Testis (tissue), 3 donors: ENCODE measurements around the gene MSI2. TPM values are rescaled to one million over a fixed set of nuclear protein-coding genes. Genes with fewer than 3 reads are reported as not detected.

ENCODE experiments used
- DNase-seq: peaks from one replicate; pipeline ENCODE4 v3.0.0-alpha.2; 2019
- H3K27ac ChIP-seq, 2 donors: fragments of 200-600 bp; sonication (generic); one replicate each; pipeline ENCODE4 v1.5.1; 2019
- H3K27me3 ChIP-seq: fragments of 200-600 bp; sonication (generic); one replicate; pipeline ENCODE4 v1.5.1; 2019
- H3K36me3 ChIP-seq: fragments of 200-600 bp; sonication (generic); one replicate; pipeline ENCODE4 v1.5.1; 2017; ENCODE audit warnings: low read depth; ENCODE audit errors: missing control alignments
- H3K4me1 ChIP-seq: fragments of 200-600 bp; sonication (generic); one replicate; pipeline ENCODE4 v1.5.1; 2019
- H3K4me3 ChIP-seq, 2 donors: fragments of 200-600 bp; sonication (generic); one replicate each; pipeline ENCODE4 v1.5.1; 2017 to 2019
- H3K9me3 ChIP-seq: fragments of 200-600 bp; sonication (generic); one replicate; pipeline ENCODE4 v1.5.1; 2017
- POLR2A ChIP-seq: fragments of 450-650 bp; IDR thresholded peaks from one replicate; pipeline ENCODE4 v1.6.1; 2017; ENCODE audit warnings: antibody characterized with exemption, mild to moderate bottlenecking, moderate library complexity
- WGBS, 2 donors: methylation state at CpG; one replicate each; pipeline ENCODE4 v1.1.5; 2018; 5-methylcytosine and 5-hydroxymethylcytosine counted together
- intact Hi-C: fragments of 100-400 bp; cut with DNase I; formaldehyde crosslinking; loops from one replicate; pipeline ENCODE4 v1.15.1; 2023; ENCODE audit warnings: low total_unique reads
- polyA plus RNA-seq: library from polyadenylated mRNA; stranded (reverse); fragments of 350-450 nt; fragmentation: Illumina TruSeq; extraction: RNeasy Lipid Tissue Mini Kit (QIAGEN cat#74804); gene quantifications from one replicate; pipeline ENCODE4 v1.2.3, GENCODE V29; 2014; ENCODE audit warnings: low read depth, low replicate concordance; ENCODE audit not compliant: insufficient read depth
- total RNA-seq, 2 donors: library from RNA; depleted of rRNA; stranded (reverse); fragments of >200 nt; gene quantifications; one replicate each; pipeline ENCODE4 v1.2.3, GENCODE V29; 2016
- TF ChIP-seq, protein P1 (sequence below), 3 experiments: fragments of 450-650 bp in 2 of 3; fragments of 200-600 bp in 1 of 3; sonication (generic) in 1 of 3; IDR thresholded peaks; one replicate each; pipeline ENCODE4 v1.5.1; 2016 to 2019; ENCODE audit warnings: antibody characterized with exemption in 3 of 3, mild to moderate bottlenecking in 2 of 3, moderate library complexity in 1 of 3

The MSI2 gene
- total and polyA plus RNA-seq, 3 donors from 2014 or later: 46.5 to 106 (median 76.6) TPM

DNA sequence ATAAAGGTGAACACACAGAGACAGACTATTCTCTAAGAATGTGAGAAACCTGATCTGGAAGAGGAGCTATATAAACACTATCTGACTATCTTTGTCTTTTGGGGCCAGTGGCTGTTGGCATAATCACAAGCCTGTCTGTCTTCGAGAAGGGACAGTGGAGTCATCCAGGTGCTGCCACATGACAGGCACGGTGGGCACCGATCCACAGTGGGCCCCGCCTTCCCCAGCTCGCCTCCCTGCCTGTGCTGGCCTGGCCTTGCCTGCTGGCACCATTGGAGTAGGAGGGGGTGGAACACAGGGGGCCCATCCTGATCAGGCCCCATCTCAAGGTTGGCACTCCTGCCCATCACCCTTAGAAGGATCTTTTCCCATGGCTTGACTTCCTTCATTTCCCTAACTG is 376.0 kb downstream of the MSI2 start:
- Histone ChIP-seq H3K4me3 (no peak overlapping the region), H3K36me3 (no peaks in the 10 kb centered on the region), H3K27me3 (no peaks in the 10 kb centered on the region), H3K9me3 (no peaks in the 10 kb centered on the region), H3K27ac (no peak overlapping the region), H3K4me1 (peaks cover 2% of the 10 kb centered on the region)
- TF ChIP-seq POLR2A: no peak
- TF ChIP-seq, protein P1, sequence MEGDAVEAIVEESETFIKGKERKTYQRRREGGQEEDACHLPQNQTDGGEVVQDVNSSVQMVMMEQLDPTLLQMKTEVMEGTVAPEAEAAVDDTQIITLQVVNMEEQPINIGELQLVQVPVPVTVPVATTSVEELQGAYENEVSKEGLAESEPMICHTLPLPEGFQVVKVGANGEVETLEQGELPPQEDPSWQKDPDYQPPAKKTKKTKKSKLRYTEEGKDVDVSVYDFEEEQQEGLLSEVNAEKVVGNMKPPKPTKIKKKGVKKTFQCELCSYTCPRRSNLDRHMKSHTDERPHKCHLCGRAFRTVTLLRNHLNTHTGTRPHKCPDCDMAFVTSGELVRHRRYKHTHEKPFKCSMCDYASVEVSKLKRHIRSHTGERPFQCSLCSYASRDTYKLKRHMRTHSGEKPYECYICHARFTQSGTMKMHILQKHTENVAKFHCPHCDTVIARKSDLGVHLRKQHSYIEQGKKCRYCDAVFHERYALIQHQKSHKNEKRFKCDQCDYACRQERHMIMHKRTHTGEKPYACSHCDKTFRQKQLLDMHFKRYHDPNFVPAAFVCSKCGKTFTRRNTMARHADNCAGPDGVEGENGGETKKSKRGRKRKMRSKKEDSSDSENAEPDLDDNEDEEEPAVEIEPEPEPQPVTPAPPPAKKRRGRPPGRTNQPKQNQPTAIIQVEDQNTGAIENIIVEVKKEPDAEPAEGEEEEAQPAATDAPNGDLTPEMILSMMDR (IDR thresholded peaks at IDR 0.05): no peak
- 87 to 94% methylated on average over 5 of the region's 5 CpGs for WGBS, 2 donors
- no peak for DNase-seq
- intact Hi-C loops: no loop called here

DNA sequence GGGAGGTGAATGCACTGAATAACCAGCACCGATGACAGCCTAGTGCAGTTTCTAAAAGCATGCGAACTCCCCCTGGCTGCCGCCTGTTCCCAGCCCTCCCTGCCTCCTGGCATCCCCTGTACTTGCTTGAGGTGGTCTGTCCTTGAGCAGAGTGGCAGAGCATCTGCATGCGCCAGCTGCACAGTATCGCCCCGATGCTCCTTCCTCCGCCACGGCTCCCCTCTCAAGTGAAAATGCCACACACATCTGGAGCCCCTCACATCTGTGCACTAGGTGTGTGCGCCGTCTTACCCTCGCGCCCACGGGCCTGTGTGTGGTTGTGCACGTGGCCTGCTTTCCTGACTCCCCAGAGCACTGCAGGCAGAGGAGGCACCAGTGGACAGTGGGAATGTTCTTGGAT is 376.9 kb downstream of the MSI2 start:
- no peaks in the 10 kb centered on the region for H3K9me3 ChIP-seq
- peaks cover 2% of the 10 kb centered on the region for H3K4me1 ChIP-seq
- 77 to 87% methylated on average over 14 of the region's 14 CpGs for WGBS, 2 donors
- intact Hi-C loops: no loop called here
- H3K4me3 ChIP-seq: no peak overlapping the region
- DNase-seq: no peak
- no peaks in the 10 kb centered on the region for H3K36me3 ChIP-seq
- TF ChIP-seq, protein P1 (IDR thresholded peaks at IDR 0.05): no peak
- no peak for TF ChIP-seq POLR2A
- no peak overlapping the region for H3K27ac ChIP-seq
- H3K27me3 ChIP-seq: no peaks in the 10 kb centered on the region

DNA sequence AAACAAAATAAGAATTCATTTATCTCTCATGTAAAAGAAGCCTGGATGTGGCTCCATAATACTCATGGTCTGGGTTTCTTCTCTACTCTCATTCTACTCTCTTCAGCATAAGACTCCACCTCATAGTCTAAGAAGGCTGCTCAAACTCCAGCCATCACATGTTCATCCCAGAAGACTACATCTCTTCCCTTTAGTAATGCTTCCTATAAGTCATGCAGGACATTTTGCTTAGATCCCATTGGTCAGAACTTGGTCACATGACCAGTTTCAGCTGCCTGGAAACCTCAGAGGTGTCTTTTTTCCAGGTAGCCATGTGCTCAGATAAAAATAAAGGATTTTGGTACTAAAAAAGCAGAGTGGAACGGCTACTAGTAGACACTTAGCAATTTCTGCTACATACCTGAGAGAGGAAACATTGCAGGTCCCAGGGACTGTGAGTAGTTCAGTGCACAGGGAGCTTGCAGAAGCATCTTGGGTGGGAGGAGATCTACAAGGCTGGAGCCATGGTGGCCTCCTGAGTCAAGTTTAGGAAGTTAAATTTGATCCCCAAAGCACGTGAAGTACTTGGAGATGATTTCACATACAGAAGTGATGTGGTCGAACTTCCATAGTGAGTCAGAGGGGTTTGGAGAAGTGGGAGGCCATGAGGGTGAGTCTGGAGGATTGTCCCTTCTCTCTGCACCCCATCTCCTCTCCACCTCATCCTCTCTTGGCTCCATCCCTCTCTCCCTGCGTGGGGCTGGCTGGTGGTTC is 378.6 kb downstream of the MSI2 start:
- TF ChIP-seq, protein P1 (IDR thresholded peaks at IDR 0.05): no peak
- TF ChIP-seq POLR2A: no peak
- DNase-seq: no peak
- Histone ChIP-seq H3K9me3 (no peaks in the 10 kb centered on the region), H3K27me3 (no peaks in the 10 kb centered on the region), H3K36me3 (no peaks in the 10 kb centered on the region), H3K4me1 (peaks cover 2% of the 10 kb centered on the region), H3K27ac (no peak overlapping the region), H3K4me3 (no peak overlapping the region)
- 68 to 92% methylated on average over 4 of the region's 4 CpGs for WGBS, 2 donors
- intact Hi-C loops: no loop called here

DNA sequence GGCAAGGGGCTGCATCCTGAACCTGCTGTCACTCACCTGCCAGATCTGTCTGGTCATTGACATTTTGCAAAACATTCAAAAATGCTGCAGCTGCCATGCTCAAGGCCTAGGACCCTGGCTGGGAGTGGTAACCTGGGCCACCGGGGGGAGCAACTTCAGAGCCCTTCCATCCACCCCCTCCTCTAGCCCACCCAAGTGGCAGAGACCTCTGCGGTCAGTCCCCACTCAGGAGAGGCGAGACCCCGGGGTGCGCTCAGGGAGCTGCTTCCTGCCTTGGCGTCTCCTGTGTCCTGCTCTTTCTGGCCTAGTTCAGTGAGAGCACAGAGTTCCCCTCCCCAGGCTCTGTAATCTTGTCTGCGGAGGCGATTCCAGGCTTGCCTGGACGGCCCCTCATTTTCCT is 380.0 kb downstream of the MSI2 start:
- Histone ChIP-seq H3K4me1 (peaks cover 2% of the 10 kb centered on the region), H3K9me3 (no peaks in the 10 kb centered on the region), H3K27me3 (no peaks in the 10 kb centered on the region), H3K4me3 (no peak overlapping the region), H3K36me3 (no peaks in the 10 kb centered on the region), H3K27ac (no peak overlapping the region)
- DNase-seq: no peak
- WGBS, 2 donors: 67 to 82% methylated on average over 3 to 9 of the region's 9 CpGs
- TF ChIP-seq, protein P1 (IDR thresholded peaks at IDR 0.05): no peak
- TF ChIP-seq POLR2A: no peak
- intact Hi-C loops: no loop called here
